GM23338 (cell line): ENCODE results near the gene STIP1. TPM values are rescaled to one million over a fixed set of nuclear protein-coding genes. Genes with fewer than 3 reads are reported as not detected.
A peak's percentile ranks its signal among the peaks of the same experiment; 100 is the strongest.

Source experiments
- ATAC-seq: fragments of 200-7000 bp; cut with Tn5 transposase; 3 replicates; pipeline ENCODE4 v1.9.1; 2020
- DNase-seq: peaks from one replicate; pipeline ENCODE4 v3.0.0-alpha.2; 2015; ENCODE audit warnings: low spot score
- H2AFZ ChIP-seq: fragments of 200-600 bp; sonication (generic); 2 replicates; pipeline ENCODE4 v1.8.0; 2016; ENCODE audit warnings: antibody characterized with exemption, mild to moderate bottlenecking, moderate library complexity
- H3F3A ChIP-seq: fragments of 200-600 bp; sonication (generic); replicated peaks from 2 replicates; pipeline ENCODE4 v1.8.0; 2017; ENCODE audit warnings: antibody characterized with exemption, mixed run types, low read depth
- H3K27ac ChIP-seq: fragments of 200-600 bp; sonication (generic); 2 replicates; pipeline ENCODE4 v1.6.1; 2016; ENCODE audit warnings: low read depth
- H3K27me3 ChIP-seq: fragments of 200-600 bp; sonication (generic); 2 replicates; pipeline ENCODE4 v1.8.0; 2016; ENCODE audit warnings: mild to moderate bottlenecking, mixed run types, moderate library complexity; ENCODE audit not compliant: insufficient read depth
- H3K36me3 ChIP-seq: fragments of 200-600 bp; sonication (generic); 2 replicates; pipeline ENCODE4 v1.8.0; 2016; ENCODE audit warnings: mild to moderate bottlenecking; ENCODE audit not compliant: insufficient read depth
- H3K4me1 ChIP-seq: fragments of 200-600 bp; sonication (generic); 2 replicates; pipeline ENCODE4 v1.8.0; 2016; ENCODE audit warnings: mild to moderate bottlenecking, moderate library complexity; ENCODE audit not compliant: insufficient read depth
- H3K4me2 ChIP-seq: fragments of 200-600 bp; sonication (generic); 2 replicates; pipeline ENCODE4 v1.7.1; 2017; ENCODE audit warnings: mixed run types
- H3K4me3 ChIP-seq: fragments of 200-600 bp; sonication (generic); 2 replicates; pipeline ENCODE4 v1.6.1; 2016; ENCODE audit warnings: mixed run types
- H3K79me2 ChIP-seq: fragments of 200-600 bp; sonication (generic); replicated peaks from 2 replicates; pipeline ENCODE4 v1.8.0; 2017; ENCODE audit warnings: mild to moderate bottlenecking; ENCODE audit not compliant: insufficient read depth
- H3K9me2 ChIP-seq: fragments of 200-600 bp; sonication (generic); 2 replicates; pipeline ENCODE4 v1.8.0; 2017; ENCODE audit not compliant: insufficient read depth
- H4K20me1 ChIP-seq: fragments of 200-600 bp; sonication (generic); replicated peaks from 2 replicates; pipeline ENCODE4 v1.8.0; 2017; ENCODE audit warnings: mild to moderate bottlenecking; ENCODE audit not compliant: insufficient read depth
- H3K27ac Mint-ChIP-seq: 2 replicates; pipeline ENCODE4 v1.8.0; 2020; ENCODE audit warnings: inconsistent platforms, mild to moderate bottlenecking, moderate library complexity, mixed read lengths
- H3K27me3 Mint-ChIP-seq: 3 replicates; pipeline ENCODE4 v1.8.0; 2022; ENCODE audit warnings: low read depth, mild to moderate bottlenecking, moderate library complexity, mixed read lengths, inconsistent platforms; ENCODE audit not compliant: insufficient read depth, poor library complexity
- H3K36me3 Mint-ChIP-seq: 3 replicates; pipeline ENCODE4 v1.8.0; 2021; ENCODE audit warnings: low read depth, mild to moderate bottlenecking, inconsistent platforms, moderate library complexity, mixed read lengths
- H3K4me1 Mint-ChIP-seq: 3 replicates; pipeline ENCODE4 v1.8.0; 2020; ENCODE audit warnings: mild to moderate bottlenecking, inconsistent platforms, mixed read lengths
- H3K4me3 Mint-ChIP-seq: 3 replicates; pipeline ENCODE4 v1.8.0; 2021; ENCODE audit warnings: moderate library complexity, mild to moderate bottlenecking, inconsistent platforms, mixed read lengths
- H3K9me3 Mint-ChIP-seq: 3 replicates; pipeline ENCODE4 v1.8.0; 2020; ENCODE audit warnings: moderate library complexity, mild to moderate bottlenecking, inconsistent platforms, mixed read lengths
- CREB1 ChIP-seq: fragments of 250-450 bp; sonication (Bioruptor Pico); IDR thresholded peaks from 2 replicates; pipeline ENCODE4 v1.5.0; 2020; ENCODE audit warnings: low read depth, mild to moderate bottlenecking, moderate library complexity
- CTCF ChIP-seq, 2 experiments: fragments of 200-600 bp in 1 of 2; sonication (generic) in 1 of 2; conservative IDR thresholded peaks; 2 replicates each; pipeline versions ENCODE4 v1.5.1 to v1.6.1; 2016 to 2017; ENCODE audit warnings: antibody characterized with exemption in 2 of 2, low read depth in 2 of 2, mild to moderate bottlenecking in 2 of 2, moderate library complexity in 1 of 2
- ETS1 ChIP-seq: IDR thresholded peaks from 2 replicates; pipeline ENCODE4 v1.6.1; 2016; ENCODE audit warnings: antibody characterized with exemption
- EZH2 ChIP-seq: fragments of 200-600 bp; sonication (generic); IDR thresholded peaks from one replicate; pipeline ENCODE4 v1.8.0; 2017; ENCODE audit warnings: antibody characterized with exemption, mild to moderate bottlenecking, low read depth; ENCODE audit not compliant: unreplicated experiment
- EZH2phosphoT487 ChIP-seq: fragments of 200-600 bp; sonication (generic); IDR thresholded peaks from one replicate; pipeline ENCODE4 v1.8.1; 2018; ENCODE audit warnings: antibody characterized with exemption; ENCODE audit not compliant: unreplicated experiment
- JUNB ChIP-seq: IDR thresholded peaks from one replicate; pipeline ENCODE4 v1.6.1; 2016; ENCODE audit warnings: antibody characterized with exemption; ENCODE audit not compliant: unreplicated experiment
- NANOG ChIP-seq: IDR thresholded peaks from 2 replicates; pipeline ENCODE4 v1.6.1; 2016; ENCODE audit warnings: antibody characterized with exemption, borderline replicate concordance
- POLR2AphosphoS5 ChIP-seq: IDR thresholded peaks from 2 replicates; pipeline ENCODE4 v1.6.1; 2016; ENCODE audit warnings: antibody characterized with exemption, low read depth
- REST ChIP-seq: IDR thresholded peaks from one replicate; pipeline ENCODE4 v1.6.1; 2018; ENCODE audit warnings: antibody characterized with exemption; ENCODE audit not compliant: unreplicated experiment
- STAT1 ChIP-seq: IDR thresholded peaks from one replicate; pipeline ENCODE4 v1.6.1; 2016; ENCODE audit warnings: antibody characterized with exemption; ENCODE audit not compliant: unreplicated experiment
- ZNF114 ChIP-seq: fragments of 250-450 bp; sonication (Bioruptor Pico); IDR thresholded peaks from 2 replicates; pipeline ENCODE4 v1.5.0; 2020; ENCODE audit warnings: mild to moderate bottlenecking, moderate library complexity
- ZNF331 ChIP-seq: fragments of 250-450 bp; sonication (Bioruptor Pico); IDR thresholded peaks from 2 replicates; pipeline ENCODE4 v1.5.0; 2020; ENCODE audit warnings: low read depth, mild to moderate bottlenecking, moderate library complexity
- ZNF462 ChIP-seq: fragments of 250-450 bp; sonication (Bioruptor Pico); IDR thresholded peaks from 2 replicates; pipeline ENCODE4 v1.5.0; 2020; ENCODE audit warnings: mild to moderate bottlenecking, moderate library complexity
- long read RNA-seq: library from polyadenylated mRNA; unstranded; transcript quantifications from one replicate; pipeline ENCODE4 v2.0.0, GENCODE V29; 2020; ENCODE audit not compliant: unreplicated experiment
- polyA plus RNA-seq: library from polyadenylated mRNA; unstranded; fragments of >200 nt; fragmentation: Nextera tagmentation; extraction: Ambion mirVana; gene quantifications from 2 replicates; pipeline ENCODE4 v1.2.1, GENCODE V29; 2016
- total RNA-seq: library from RNA; depleted of rRNA; stranded (reverse); fragments of >200 nt; shearing (Covaris generic); gene quantifications from 2 replicates; pipeline ENCODE4 v1.2.3, GENCODE V29; 2014; rRNA removed

STIP1 gene
- total RNA-seq: 346 and 351 TPM in 2 replicates
- polyA plus RNA-seq: 194 and 213 TPM in 2 replicates
- long read RNA-seq, transcript STIP1-201 (14 exons, 2,196 nt): major isoform, 218 of 275 reads
- long read RNA-seq, transcript STIP1-211 (5 exons, 772 nt): minor isoform, 7 of 275 reads
- long read RNA-seq, partial matches to known transcripts: 34 of 275 reads
- long read RNA-seq, other reads (novel, unspliced or antisense): 16 of 275 reads

GRCh38 chr11:64185693-64186491 is at the start of gene STIP1:
STIP1 (plus strand) TSS chr11:64186171; CDS start chr11:64186262, 91 bp downstream.
- Mint-ChIP-seq H3K4me1 (peaks cover 30% of the 10 kb centered on the region), H3K36me3 (peaks cover 38% of the 10 kb centered on the region), H3K9me3 (no peaks in the 10 kb centered on the region), H3K4me3 (peak within 1 kb of the TSS; percentile 98; the same call in 2 of the 3 replicates), H3K27me3 (peaks cover 29% of the 10 kb centered on the region), H3K27ac (peak within 1 kb of the TSS; percentile 99)
- peak; percentile 83 for ATAC-seq
- Histone ChIP-seq H2AFZ (peak within 1 kb of the TSS; percentile 80; the same call in 1 of the 2 replicates), H3K4me1 (peaks cover 18% of the 10 kb centered on the region; the same call in 1 of the 2 replicates), H3K4me3 (peak within 1 kb of the TSS; percentile 78), H4K20me1 (peaks cover 42% of the 10 kb centered on the region), H3K79me2 (peaks cover 23% of the 10 kb centered on the region), H3K36me3 (peaks cover 13% of the 10 kb centered on the region), H3K27ac (peak within 1 kb of the TSS; percentile 95), H3K27me3 (no peaks in the 10 kb centered on the region), H3F3A (peaks cover 45% of the 10 kb centered on the region), H3K4me2 (peak within 1 kb of the TSS; percentile 92), H3K9me2 (no peaks in the 10 kb centered on the region)
- peak; percentile 100 for DNase-seq
- TF ChIP-seq CTCF (conservative IDR thresholded peaks at IDR 0.05; ENCODE audit: low read depth in 2 of 2) (peak; percentile 8 to 33; a peak in 2 of 4 replicates), STAT1 (no peak), ZNF331 (CRISPR knock-in tag) (no peak), ETS1 (no peak), JUNB (no peak), NANOG (no peak), ZNF462 (CRISPR knock-in tag) (no peak), POLR2AphosphoS5 (peak; percentile 76), EZH2phosphoT487 (no peak), EZH2 (no peak), CREB1 (peak; percentile 79), ZNF114 (CRISPR knock-in tag) (no peak), REST (no peak)
